ENCODE results near the gene PSMD1. TPM values are rescaled to one million over a fixed set of nuclear protein-coding genes. Genes with fewer than 3 reads are reported as not detected.

The PSMD1 gene
- total RNA-seq, 1 donor from 2014 or later, result 132 TPM

GRCh38 chr2:231161877-231162329 lies 105.2 kb downstream of the PSMD1 start:
- DNase-seq (ENCODE audit: low spot score), result no peak
- no peak overlapping the region for H3K27ac ChIP-seq
- Mint-ChIP-seq H3K4me1 (no peaks in the 10 kb centered on the region), H3K27ac (no peak overlapping the region), H3K27me3 (ENCODE audit: insufficient read depth, low read depth) (peaks cover 2% of the 10 kb centered on the region), H3K4me3 (no peak overlapping the region), H3K9me3 (no peaks in the 10 kb centered on the region), H3K36me3 (peaks cover 9% of the 10 kb centered on the region)
- H3K4me1 ChIP-seq, result no peaks in the 10 kb centered on the region
- H4K20me1 ChIP-seq (ENCODE audit: low read depth), result no peaks in the 10 kb centered on the region
- no peak overlapping the region for H2AFZ ChIP-seq (replicated peaks)
- no peak overlapping the region for H3K4me3 ChIP-seq
- no peaks in the 10 kb centered on the region for H3K36me3 ChIP-seq
- no peak overlapping the region for H3K9ac ChIP-seq
- H3K4me2 ChIP-seq, result no peak overlapping the region
- H3F3A ChIP-seq (ENCODE audit: low read depth), result peaks cover 2% of the 10 kb centered on the region
- H3K79me2 ChIP-seq (ENCODE audit: low read depth), result no peaks in the 10 kb centered on the region
- no peaks in the 10 kb centered on the region for H3K9me3 ChIP-seq (ENCODE audit: low read depth)
- TF ChIP-seq EZH2phosphoT487 (IDR thresholded peaks at IDR 0.05) (no peak), EZH2 (IDR thresholded peaks at IDR 0.05) (no peak), CTCF (IDR thresholded peaks at IDR 0.05) (no peak)
- H3K27me3 ChIP-seq, result no peaks in the 10 kb centered on the region

- H3K9ac ChIP-seq, result no peak overlapping the region
- H3K9me3 ChIP-seq (ENCODE audit: low read depth), result no peaks in the 10 kb centered on the region
- H4K20me1 ChIP-seq (ENCODE audit: low read depth), result no peaks in the 10 kb centered on the region
- H3K4me1 Mint-ChIP-seq, result no peaks in the 10 kb centered on the region
- no peak overlapping the region for H3K4me3 Mint-ChIP-seq
- H3K4me1 ChIP-seq, result no peaks in the 10 kb centered on the region
- no peaks in the 10 kb centered on the region for H3K36me3 ChIP-seq
- no peak overlapping the region for H3K27ac ChIP-seq
- TF ChIP-seq EZH2 (IDR thresholded peaks at IDR 0.05), result no peak
- no peak for TF ChIP-seq CTCF (IDR thresholded peaks at IDR 0.05)
- no peak for TF ChIP-seq EZH2phosphoT487 (IDR thresholded peaks at IDR 0.05)
- H3K27ac Mint-ChIP-seq, result no peak overlapping the region
- no peaks in the 10 kb centered on the region for H3K9me3 Mint-ChIP-seq
- H3K4me3 ChIP-seq, result no peak overlapping the region
- no peaks in the 10 kb centered on the region for H3K27me3 ChIP-seq
- H3K79me2 ChIP-seq (ENCODE audit: low read depth), result no peaks in the 10 kb centered on the region
- H3K4me2 ChIP-seq, result no peak overlapping the region
- H3K27me3 Mint-ChIP-seq (ENCODE audit: insufficient read depth, low read depth), result no peaks in the 10 kb centered on the region
- no peak overlapping the region for H2AFZ ChIP-seq (replicated peaks)
- peaks cover 13% of the 10 kb centered on the region for H3K36me3 Mint-ChIP-seq
- no peak for DNase-seq (ENCODE audit: low spot score)
- H3F3A ChIP-seq (ENCODE audit: low read depth), result no peaks in the 10 kb centered on the region
These were observed 106.3 kb downstream of the PSMD1 start for GRCh38 chr2:231163011-231163410.

- no peaks in the 10 kb centered on the region for H3K36me3 ChIP-seq
These were observed 106.9 kb downstream of the PSMD1 start for GRCh38 chr2:231163414-231164095.

More at GRCh38 chr2:231163414-231164095, 106.9 kb downstream of the PSMD1 start:
- no peak overlapping the region for H3K4me2 ChIP-seq
- Mint-ChIP-seq H3K27ac (no peak overlapping the region), H3K27me3 (ENCODE audit: insufficient read depth, low read depth) (no peaks in the 10 kb centered on the region), H3K4me3 (no peak overlapping the region), H3K9me3 (no peaks in the 10 kb centered on the region), H3K4me1 (no peaks in the 10 kb centered on the region), H3K36me3 (peaks cover 13% of the 10 kb centered on the region)
- no peaks in the 10 kb centered on the region for H3F3A ChIP-seq (ENCODE audit: low read depth)
- H3K9ac ChIP-seq, result no peak overlapping the region
- H4K20me1 ChIP-seq (ENCODE audit: low read depth), result no peaks in the 10 kb centered on the region
- H3K9me3 ChIP-seq (ENCODE audit: low read depth), result no peaks in the 10 kb centered on the region
- no peak overlapping the region for H3K27ac ChIP-seq
- TF ChIP-seq EZH2 (IDR thresholded peaks at IDR 0.05) (no peak), EZH2phosphoT487 (IDR thresholded peaks at IDR 0.05) (no peak), CTCF (IDR thresholded peaks at IDR 0.05) (no peak)
- H3K79me2 ChIP-seq (ENCODE audit: low read depth), result no peaks in the 10 kb centered on the region
- no peak for DNase-seq (ENCODE audit: low spot score)
- H2AFZ ChIP-seq (replicated peaks), result no peak overlapping the region
- no peaks in the 10 kb centered on the region for H3K4me1 ChIP-seq
- no peaks in the 10 kb centered on the region for H3K27me3 ChIP-seq
- H3K4me3 ChIP-seq, result no peak overlapping the region

All from neural progenitor cell (in vitro differentiated cells).